ENCODE measurements around the gene RAB3GAP1. TPM values are rescaled to one million over a fixed set of nuclear protein-coding genes. Genes with fewer than 3 reads are reported as not detected.
A peak's percentile ranks its signal among the peaks of the same experiment; 100 is the strongest.

RAB3GAP1 gene
- total RNA-seq, 1 experiment from 2014 or later = 32.0 TPM

- no peak overlapping the region for H2BK12ac ChIP-seq (ENCODE audit: insufficient read length, low read depth, low read length)
- H3K27me3 ChIP-seq (ENCODE audit: insufficient read depth, low read length) = no peaks in the 10 kb centered on the region
- H3K18ac ChIP-seq (ENCODE audit: insufficient read length, low read depth, low read length) = no peak overlapping the region
- no peak overlapping the region for H4K8ac ChIP-seq (replicated peaks; ENCODE audit: insufficient read length, low read depth, low read length)
- WGBS (ENCODE audit: extremely low coverage, insufficient read length, low lambda C conversion rate) = no CpG with 5 or more reads among the region's 5 CpGs
- no peak overlapping the region for H4K5ac ChIP-seq (ENCODE audit: insufficient read length, low read depth, low read length)
- 0 out of 2 replicates have a peak, but pooled peaks cover 2% of the 10 kb centered on the region for H3K4me1 ChIP-seq (ENCODE audit: insufficient read depth, low read length)
- peaks cover 0 to 6% (median 2%) of the 10 kb centered on the region in 3 experiments; a peak in 4 of 7 replicates for H3K36me3 Mint-ChIP-seq (ENCODE audit: insufficient read depth in 1 of 3, low read depth in 3 of 3)
- no peak overlapping the region for H3K9ac ChIP-seq (ENCODE audit: extremely low read depth, insufficient read length, low read length)
- H3K14ac ChIP-seq (ENCODE audit: insufficient read depth, low read length) = no peak overlapping the region; the same call in 1 of the 2 replicates
- no peak overlapping the region for H3K4me3 Mint-ChIP-seq
- H3K23ac ChIP-seq (ENCODE audit: insufficient read length, low read depth, low read length) = no peak overlapping the region
- H3K27ac Mint-ChIP-seq = no peak overlapping the region; a peak in 2 of 7 replicates
- no peaks in the 10 kb centered on the region for H3K9me3 ChIP-seq (ENCODE audit: control insufficient read depth, low read depth, low read length)
- H2BK120ac ChIP-seq (ENCODE audit: low read depth, low read length, poor library complexity, severe bottlenecking) = no peak overlapping the region
- no peaks in the 10 kb centered on the region for H4K20me1 ChIP-seq (ENCODE audit: control insufficient read depth, insufficient read depth, insufficient read length)
- no peaks in the 10 kb centered on the region for H3K27me3 Mint-ChIP-seq (ENCODE audit: low read depth)
- peak overlapping the region; percentile 45 for H3K27ac ChIP-seq (ENCODE audit: insufficient read length, low read depth, low read length)
- DNase-seq = no peak
- H2BK15ac ChIP-seq (ENCODE audit: low read depth, low read length) = no peak overlapping the region
- no peak for TF ChIP-seq CTCF (conservative IDR thresholded peaks at IDR 0.05)
- H3K23me2 ChIP-seq (ENCODE audit: insufficient read length, low read depth, low read length, poor library complexity, severe bottlenecking) = no peaks in the 10 kb centered on the region
- no peaks in the 10 kb centered on the region for H3K79me1 ChIP-seq (ENCODE audit: insufficient read depth, low read depth, low read length, poor library complexity, severe bottlenecking)
- H3K9me3 Mint-ChIP-seq = peaks cover 10 to 12% of the 10 kb centered on the region in 2 experiments
- no peak overlapping the region for H3K56ac ChIP-seq (ENCODE audit: insufficient read length, low read depth, low read length)
- no peak overlapping the region for H3T11ph ChIP-seq (ENCODE audit: low read length)
- peaks cover 9 to 16% of the 10 kb centered on the region in 2 experiments for H3K4me1 Mint-ChIP-seq
- no peak overlapping the region for H3K4ac ChIP-seq (ENCODE audit: low read depth, low read length)
- no peaks in the 10 kb centered on the region for H3K79me2 ChIP-seq (ENCODE audit: insufficient read depth, low read length)
- H3K4me2 ChIP-seq (ENCODE audit: insufficient read depth, insufficient read length, low read length) = no peak overlapping the region
- H4K91ac ChIP-seq (ENCODE audit: insufficient read length, low read depth, low read length) = no peak overlapping the region
- no peak overlapping the region for H2AK5ac ChIP-seq (ENCODE audit: insufficient read length, low read length)
- H2AFZ ChIP-seq (ENCODE audit: low read length) = no peak overlapping the region
- H2BK20ac ChIP-seq (ENCODE audit: low read depth, low read length, poor library complexity, severe bottlenecking) = no peak overlapping the region
- H2BK5ac ChIP-seq (ENCODE audit: insufficient read length, low read length) = no peak overlapping the region
These were observed 134.0 kb downstream of the RAB3GAP1 start for GRCh38 chr2:135186054-135186453.

Data from H9 (cell line).